Kidney (tissue), 14 donors: ENCODE data around the gene TBC1D24. TPM values are rescaled to one million over a fixed set of nuclear protein-coding genes. Genes with fewer than 3 reads are reported as not detected.
"Not testable (repeated sequence)": the region's sequence is repeated elsewhere in the genome, so short reads cannot be mapped to it uniquely, and the experiment has no call there.

Experiments used
- DNase-seq, 5 donors: peaks; one replicate each; pipeline ENCODE4 v3.0.0-alpha.2; 2013 to 2020
- FAIRE-seq: peaks from 2 replicates; lab custom pipeline; 2012; peaks lifted over from hg19 to GRCh38; lab: Jason Lieb, UNC
- H3K27ac ChIP-seq, 2 donors: one replicate each; pipeline ENCODE4 v1.7.0; 2013; ENCODE audit warnings: low read depth in 2 of 2, low read length in 2 of 2, inconsistent platforms in 1 of 2
- H3K27me3 ChIP-seq: one replicate; pipeline ENCODE4 v1.7.1; 2013; ENCODE audit warnings: low read length, inconsistent platforms; ENCODE audit not compliant: control insufficient read depth, insufficient read depth
- H3K36me3 ChIP-seq, 3 donors: one replicate each; pipeline versions ENCODE4 v1.7.0 to v1.7.1; 2013; ENCODE audit warnings: low read length in 3 of 3, control low read depth in 1 of 3, inconsistent platforms in 1 of 3; ENCODE audit not compliant: insufficient read depth in 3 of 3, control insufficient read depth in 2 of 3
- H3K4me1 ChIP-seq, 3 donors: one replicate each; pipeline versions ENCODE4 v1.7.0 to v1.7.1; 2013; ENCODE audit warnings: low read length in 3 of 3, inconsistent platforms in 1 of 3, low read depth in 1 of 3; ENCODE audit not compliant: control insufficient read depth in 2 of 3, insufficient read depth in 2 of 3
- H3K4me3 ChIP-seq, 3 donors: one replicate each; pipeline versions ENCODE4 v1.7.0 to v1.8.1; 2013; ENCODE audit warnings: low read length in 3 of 3, control low read depth in 1 of 3, inconsistent platforms in 1 of 3
- H3K9ac ChIP-seq, 3 donors: one replicate each; pipeline versions ENCODE4 v1.7.0 to v1.7.1; 2013; ENCODE audit warnings: low read length in 3 of 3, control low read depth in 1 of 3, inconsistent platforms in 1 of 3
- H3K9me3 ChIP-seq, 3 donors: one replicate each; pipeline versions ENCODE4 v1.7.0 to v1.7.1; 2013; ENCODE audit warnings: low read length in 3 of 3, control low read depth in 1 of 3, inconsistent platforms in 1 of 3; ENCODE audit not compliant: control insufficient read depth in 2 of 3, insufficient read depth in 1 of 3
- CTCF ChIP-seq: IDR thresholded peaks from 3 replicates; pipeline ENCODE4 v1.5.1; 2012; ENCODE audit warnings: mild to moderate bottlenecking, moderate library complexity, borderline replicate concordance; ENCODE audit not compliant: insufficient read depth; ENCODE audit errors: extremely low read depth
- intact Hi-C: fragments of 100-400 bp; cut with DNase I; formaldehyde crosslinking; loops from one replicate; pipeline ENCODE4 v1.11.1; 2022
- polyA plus RNA-seq: library from polyadenylated mRNA; stranded (reverse); fragments of 350-450 nt; fragmentation: Illumina TruSeq; extraction: RNeasy Lipid Tissue Mini Kit (QIAGEN cat#74804); gene quantifications from one replicate; pipeline ENCODE4 v1.2.3, GENCODE V29; 2014; ENCODE audit warnings: low read depth, low replicate concordance; ENCODE audit not compliant: insufficient read depth
- total RNA-seq: library from RNA; stranded (reverse); fragmentation: NEBNext Ultra II Directional; extraction: Animal tissue kit (Norgen Biotek cat#: 25700); gene quantifications from one replicate; pipeline ENCODE4 v1.2.1, GENCODE V29; 2021
- donor health status: control.
- donor health status: control.
- donor health status: control.
- donor health status: control.
- donor health status: control.
- donor health status: DM: yes; HTN: yes; CAD: no.
- donor health status: Normal renal cell carcinoma (clear cell type).

The TBC1D24 gene
- total and polyA plus RNA-seq, 2 donors from 2014 or later, result 23.9 to 25.7 TPM

DNA sequence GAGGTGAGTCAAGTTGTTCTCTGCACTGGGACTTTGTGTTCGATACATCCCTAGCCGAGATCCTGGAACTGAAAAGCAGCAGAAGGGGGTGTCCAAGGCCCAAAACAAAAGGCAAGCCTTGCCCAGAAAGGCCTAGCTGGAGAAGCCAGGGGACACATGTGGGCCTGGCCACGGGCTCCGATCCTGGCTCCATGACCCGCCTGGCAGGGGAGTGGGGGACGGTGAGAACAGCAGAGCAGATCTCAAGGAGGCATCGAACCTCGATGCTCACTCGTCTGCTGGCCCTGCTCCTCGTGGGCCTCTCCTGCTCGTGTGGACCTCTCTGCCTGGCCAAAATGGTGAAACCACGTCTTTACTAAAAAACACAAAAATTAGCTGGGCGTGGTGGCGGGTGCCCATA, 36.8 kb upstream of the TBC1D24 start:
- intact Hi-C loops, result no loop called here
- Histone ChIP-seq H3K27ac (no peak overlapping the region), H3K4me3 (no peak overlapping the region), H3K9ac (no peak overlapping the region), H3K4me1 (no peaks in the 10 kb centered on the region), H3K9me3 (no peaks in the 10 kb centered on the region), H3K27me3 (no peaks in the 10 kb centered on the region), H3K36me3 (peaks cover 0 to 6% (median 3%) of the 10 kb centered on the region in 3 donors)
- TF ChIP-seq CTCF, result no peak
- DNase-seq (peak in 1 of 5 donors; percentile 52), FAIRE-seq (no peak)

- TF ChIP-seq CTCF, result no peak
- Histone ChIP-seq H3K27me3 (no peaks in the 10 kb centered on the region), H3K36me3 (peaks cover 0 to 6% (median 3%) of the 10 kb centered on the region in 3 donors), H3K4me1 (no peaks in the 10 kb centered on the region), H3K27ac (no peak overlapping the region), H3K4me3 (no peak overlapping the region), H3K9me3 (no peaks in the 10 kb centered on the region), H3K9ac (no peak overlapping the region)
- intact Hi-C loops, result no loop called here
- DNase-seq (peak in 1 of 5 donors; percentile 49), FAIRE-seq (no peak)
Measured at GRCh38 chr16:2439598-2439997, 35.3 kb upstream of the TBC1D24 start.

GRCh38 chr16:2441143-2441804, 33.7 kb upstream of the TBC1D24 start:
- intact Hi-C loops, H3K36me3 ChIP-seq, FAIRE-seq, H3K27ac ChIP-seq, H3K9me3 ChIP-seq, H3K4me1 ChIP-seq, H3K9ac ChIP-seq, DNase-seq, H3K27me3 ChIP-seq, H3K4me3 ChIP-seq: not testable (repeated sequence)

DNA sequence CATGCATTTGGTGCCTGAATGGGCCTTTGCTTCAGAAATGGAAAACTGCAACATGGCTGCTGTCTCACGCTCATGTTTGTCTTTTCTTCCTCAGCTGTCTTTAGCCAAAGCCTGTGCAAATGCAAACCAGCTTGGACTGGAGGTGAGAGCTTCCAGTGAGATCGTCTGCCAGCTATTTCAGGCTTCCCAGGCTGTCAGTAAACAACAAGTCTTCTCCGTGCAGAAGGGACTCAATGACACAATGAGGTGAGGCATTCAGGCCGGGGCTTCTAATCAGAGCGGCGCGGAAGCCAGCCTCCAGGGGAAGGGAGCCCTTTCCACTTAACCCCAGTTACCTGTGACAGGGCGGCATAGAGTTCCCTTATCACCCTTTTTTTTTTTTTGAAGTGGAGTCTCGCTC, 31.4 kb upstream of the TBC1D24 start:
- H3K27ac ChIP-seq, result no peak overlapping the region
- H3K36me3 ChIP-seq, result peaks cover 2 to 3% (median 3%) of the 10 kb centered on the region in 3 donors
- TF ChIP-seq CTCF, result no peak
- no peak overlapping the region for H3K4me3 ChIP-seq
- H3K9ac ChIP-seq, result no peak overlapping the region
- no peaks in the 10 kb centered on the region for H3K4me1 ChIP-seq
- DNase-seq, result peak in 1 of 5 donors; percentile 17
- no peaks in the 10 kb centered on the region for H3K27me3 ChIP-seq
- no peak for FAIRE-seq
- intact Hi-C loops, result no loop called here
- H3K9me3 ChIP-seq, result no peaks in the 10 kb centered on the region
